Amniotic epithelial cell (primary cell): ENCODE data around the gene RCE1.

Experiments
- DNase-seq: peaks from one replicate; pipeline ENCODE4 v3.0.0-alpha.2; 2010; ENCODE audit warnings: low read depth

Gene RCE1

DNA sequence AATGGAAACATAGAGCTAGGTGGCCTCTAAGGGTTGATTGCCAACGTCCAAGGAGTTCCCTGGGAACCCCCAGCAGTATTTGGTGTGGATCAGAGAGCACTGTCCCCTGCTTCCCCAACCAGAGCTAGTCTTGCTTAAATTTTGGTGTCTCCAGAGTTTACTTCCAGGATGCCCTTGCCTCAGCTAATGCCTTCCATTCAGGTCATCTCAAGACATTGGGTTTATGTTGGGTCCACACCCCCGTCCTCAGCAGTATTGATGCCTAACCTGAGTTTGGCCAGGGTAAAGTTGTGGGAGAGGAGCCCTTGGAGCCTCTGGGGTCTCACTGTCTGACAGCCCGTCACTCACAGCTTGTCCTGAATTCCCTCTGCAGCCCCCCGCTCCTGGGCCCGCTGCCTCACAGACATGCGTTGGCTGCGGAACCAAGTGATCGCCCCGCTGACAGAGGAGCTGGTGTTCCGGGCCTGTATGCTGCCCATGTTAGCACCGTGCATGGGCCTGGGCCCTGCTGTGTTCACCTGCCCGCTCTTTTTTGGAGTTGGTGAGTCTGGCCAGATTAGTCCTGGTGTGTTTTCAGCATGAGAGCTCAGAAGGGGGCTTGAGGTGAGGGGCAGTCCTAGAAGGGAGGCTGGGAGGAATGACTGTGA, 1.4 kb downstream of the RCE1 start:
- DNase-seq = no peak

DNA sequence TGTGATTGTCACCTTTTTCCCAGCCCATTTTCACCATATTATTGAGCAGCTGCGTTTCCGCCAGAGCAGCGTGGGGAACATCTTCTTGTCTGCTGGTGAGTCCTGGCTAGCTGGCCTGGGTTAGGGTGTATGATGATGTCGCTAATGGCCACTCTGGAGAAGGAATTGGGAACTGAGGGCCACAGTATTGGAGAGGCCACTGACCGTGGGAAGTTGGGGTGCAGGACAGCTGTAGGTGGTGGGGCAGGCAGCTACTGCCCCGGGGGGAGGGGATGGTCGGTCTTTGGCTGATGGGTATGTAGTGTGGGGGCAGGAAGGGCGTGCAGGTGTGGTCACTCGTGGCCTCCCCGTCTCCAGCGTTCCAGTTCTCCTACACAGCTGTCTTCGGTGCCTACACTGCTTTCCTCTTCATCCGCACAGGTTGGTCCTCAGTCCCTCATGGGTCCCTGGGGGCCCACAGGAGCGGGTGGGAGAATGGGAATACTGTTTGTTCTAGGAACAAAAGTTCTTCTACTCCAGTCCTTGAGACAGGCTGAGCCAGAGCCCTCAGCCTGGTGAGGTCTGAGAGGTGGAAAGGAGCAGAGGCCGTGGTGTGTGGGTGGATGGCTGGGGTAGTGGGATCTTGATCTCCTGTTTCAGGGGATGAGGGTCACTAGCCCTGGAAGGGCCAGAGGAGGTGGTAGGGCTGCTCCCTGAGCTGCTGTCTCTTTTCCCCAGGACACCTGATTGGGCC, 2.1 kb downstream of the RCE1 start:
- no peak for DNase-seq

DNA sequence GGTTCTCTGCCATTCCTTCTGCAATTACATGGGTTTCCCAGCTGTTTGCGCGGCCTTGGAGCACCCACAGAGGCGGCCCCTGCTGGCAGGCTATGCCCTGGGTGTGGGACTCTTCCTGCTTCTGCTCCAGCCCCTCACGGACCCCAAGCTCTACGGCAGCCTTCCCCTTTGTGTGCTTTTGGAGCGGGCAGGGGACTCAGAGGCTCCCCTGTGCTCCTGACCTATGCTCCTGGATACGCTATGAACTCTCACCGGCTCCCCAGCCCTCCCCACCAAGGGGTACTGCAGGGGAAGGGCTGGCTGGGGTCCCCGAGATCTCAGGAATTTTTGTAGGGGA, 2.6 kb downstream of the RCE1 start:
- no peak for DNase-seq

DNA sequence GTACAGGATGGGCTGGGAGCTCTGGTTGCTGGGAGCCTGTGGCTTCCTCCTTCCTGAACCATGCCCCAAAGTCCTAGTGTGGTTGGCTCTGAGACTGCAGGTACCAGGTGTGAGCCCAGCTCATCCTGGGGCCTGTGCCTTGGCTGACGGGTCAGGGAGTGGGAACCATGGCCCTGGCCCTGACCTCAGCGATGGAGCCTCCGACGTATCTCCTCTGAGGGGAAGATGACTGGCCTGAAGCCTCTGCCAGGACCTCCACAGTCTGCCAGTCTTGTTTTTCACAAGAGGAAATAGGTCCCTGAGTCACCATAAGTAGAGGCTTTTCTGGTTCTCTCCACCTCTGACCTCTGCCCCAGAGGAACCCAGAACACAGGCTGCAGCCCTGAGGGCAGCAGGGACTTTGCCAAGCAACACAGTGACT, 3.4 kb downstream of the RCE1 start:
- DNase-seq = peak; percentile 33

DNA sequence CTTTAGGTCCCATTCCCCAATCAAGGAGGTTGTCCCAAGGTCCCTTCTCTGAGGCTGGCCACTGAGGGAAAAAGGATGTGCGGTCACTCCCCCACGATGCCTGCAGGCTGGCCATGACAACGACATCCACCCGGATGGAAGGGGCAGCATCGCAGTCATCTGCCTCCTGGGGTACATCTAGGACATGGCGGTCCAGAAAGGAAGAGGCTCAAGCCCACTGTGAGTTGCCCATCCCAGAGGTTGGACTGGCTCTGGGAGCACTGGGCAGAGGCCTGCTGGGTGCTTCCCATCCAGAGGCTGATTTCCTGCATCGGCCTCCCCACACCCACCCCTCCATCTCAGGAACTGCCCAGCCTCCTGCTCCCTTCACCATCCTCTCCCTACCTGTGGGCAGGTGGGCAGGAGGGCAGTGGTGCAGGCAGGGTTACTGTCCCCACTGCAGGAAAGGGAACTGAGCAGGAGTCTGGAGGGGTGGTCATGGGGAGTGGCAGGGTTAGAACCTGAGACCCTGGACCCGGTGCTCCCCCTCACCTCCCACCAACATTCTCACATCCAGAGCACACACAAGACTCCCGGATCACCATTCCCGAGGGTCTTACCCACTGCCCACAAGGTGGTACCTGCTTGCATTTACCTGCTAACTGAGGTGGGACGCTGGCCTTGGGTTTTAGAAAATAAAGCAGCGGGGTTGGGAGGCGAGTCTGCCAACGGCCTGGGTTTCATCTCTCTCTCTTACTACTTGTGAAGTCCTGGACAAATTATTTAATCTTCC, 4.4 kb downstream of the RCE1 start:
- no peak for DNase-seq

DNA sequence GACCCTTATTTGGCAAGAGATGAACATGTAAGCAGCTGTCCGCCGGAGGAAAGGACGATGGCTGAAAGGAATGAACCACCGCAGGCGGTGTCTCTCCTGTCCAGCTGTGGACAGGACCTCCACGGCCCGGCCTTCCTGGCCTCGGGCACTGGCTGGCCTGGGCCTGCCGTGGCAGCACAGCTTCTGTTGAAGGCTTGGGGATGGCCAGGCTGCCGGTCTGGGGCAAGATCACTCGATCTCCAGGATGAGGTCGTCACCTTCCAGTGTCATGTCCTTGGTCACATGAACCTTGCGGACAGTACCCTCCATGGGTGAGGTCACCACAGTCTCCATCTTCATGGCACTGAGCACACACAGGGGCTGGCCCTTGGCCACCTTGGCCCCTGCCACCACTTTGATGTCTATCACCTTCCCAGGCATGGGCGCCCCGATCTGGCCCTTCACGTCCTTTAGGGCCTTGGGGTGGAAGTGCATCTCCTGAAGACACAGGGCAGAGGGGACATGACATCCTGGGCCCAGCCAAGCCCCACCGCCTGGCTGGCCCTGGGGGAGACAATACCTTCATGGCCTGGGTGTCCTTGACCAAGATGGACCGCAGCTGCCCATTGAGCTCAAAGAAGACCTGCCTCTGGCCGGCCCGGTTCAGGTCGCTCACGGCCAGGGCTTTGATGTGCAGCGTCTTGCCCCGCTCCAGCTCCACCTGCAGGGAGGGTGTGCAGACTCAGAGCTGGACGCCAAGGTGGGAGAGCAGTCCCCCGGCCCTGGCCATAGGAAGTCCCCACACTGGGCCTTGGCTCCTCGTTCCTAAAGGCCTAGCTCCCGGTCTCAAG, 5.6 kb downstream of the RCE1 start:
- no peak for DNase-seq

DNA sequence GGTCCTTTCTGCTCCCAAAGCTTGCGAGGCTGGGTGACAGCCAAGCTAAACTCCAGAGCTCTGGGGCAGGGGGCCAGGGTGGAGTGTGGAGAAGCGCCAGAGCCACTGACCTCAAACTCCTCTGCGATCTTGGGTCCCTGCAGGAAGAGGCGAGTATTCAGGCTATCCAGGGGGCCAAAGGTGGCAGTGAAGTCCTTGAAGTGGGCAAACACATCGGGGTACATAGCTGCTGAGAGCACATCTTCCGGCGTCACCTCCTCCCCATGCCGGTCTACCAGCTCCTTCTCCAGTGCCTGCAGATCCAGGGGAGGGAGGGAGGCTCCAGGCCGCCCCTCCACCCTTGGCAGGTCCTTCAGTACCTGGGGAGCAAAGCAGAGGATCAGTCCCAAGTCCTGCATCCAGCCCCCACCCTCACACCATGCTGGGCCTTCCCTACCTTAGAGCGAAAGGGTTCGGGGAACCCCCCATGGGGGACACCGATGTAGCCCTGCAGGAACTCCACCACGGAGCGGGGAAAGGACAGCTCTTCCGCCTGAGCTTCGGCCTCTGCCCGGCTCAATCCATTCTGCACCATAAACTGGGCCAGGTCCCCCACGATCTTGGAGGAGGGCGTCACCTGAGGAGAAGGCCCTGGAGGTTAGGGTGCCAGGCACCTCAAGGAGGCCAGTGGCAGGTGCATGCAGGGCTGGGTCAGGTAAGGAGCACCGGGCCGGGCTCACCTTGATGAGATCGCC, 6.4 kb downstream of the RCE1 start:
- no peak for DNase-seq

DNA sequence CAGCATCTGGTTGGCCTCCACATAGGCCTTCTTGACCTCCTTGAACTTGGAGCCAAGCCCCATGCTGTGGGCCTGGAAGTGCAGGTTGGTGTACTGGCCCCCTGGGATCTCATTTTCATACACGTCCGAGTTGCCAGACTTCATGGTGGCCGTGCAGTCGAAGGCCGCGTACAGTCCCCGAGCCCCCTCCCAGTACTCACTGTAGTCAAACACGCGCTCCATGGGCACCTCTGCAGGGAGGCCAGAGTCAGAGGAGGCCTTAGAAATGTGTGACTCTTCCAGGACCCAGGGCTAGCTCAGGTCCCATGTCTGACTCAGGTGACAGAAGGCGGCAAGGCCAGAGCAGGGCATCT, 7.0 kb downstream of the RCE1 start:
- no peak for DNase-seq

DNA sequence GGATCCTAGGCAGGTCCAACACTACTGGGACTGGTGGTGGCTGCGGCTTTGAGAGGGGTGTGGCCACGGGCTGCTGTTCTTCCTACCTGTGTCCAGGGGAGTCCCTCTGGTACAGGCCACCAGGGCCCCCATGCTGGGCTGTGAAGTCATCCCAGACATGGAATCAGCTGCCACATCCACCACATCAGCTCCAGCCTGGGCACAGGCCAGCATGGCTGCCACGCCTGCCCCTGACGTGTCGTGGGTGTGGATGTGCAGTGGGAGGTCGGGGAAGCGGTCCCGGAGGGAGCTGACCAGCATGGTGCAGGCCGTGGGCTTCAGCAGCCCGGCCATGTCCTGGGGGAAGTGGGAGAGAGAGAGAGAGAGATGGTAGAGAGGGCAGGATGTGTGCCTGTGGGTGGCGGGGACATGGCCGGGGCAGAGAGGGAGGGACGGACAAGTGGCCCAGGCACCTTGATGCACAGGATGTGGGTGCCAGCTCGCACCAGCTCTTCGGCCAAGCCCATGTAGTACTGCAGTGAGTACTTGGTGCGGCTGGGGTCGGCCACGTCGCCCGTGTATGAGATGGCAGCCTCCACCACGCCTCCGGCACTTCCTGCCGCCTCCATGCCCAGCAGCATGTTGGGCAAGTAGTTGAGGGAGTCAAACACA, 7.5 kb downstream of the RCE1 start:
- no peak for DNase-seq

DNA sequence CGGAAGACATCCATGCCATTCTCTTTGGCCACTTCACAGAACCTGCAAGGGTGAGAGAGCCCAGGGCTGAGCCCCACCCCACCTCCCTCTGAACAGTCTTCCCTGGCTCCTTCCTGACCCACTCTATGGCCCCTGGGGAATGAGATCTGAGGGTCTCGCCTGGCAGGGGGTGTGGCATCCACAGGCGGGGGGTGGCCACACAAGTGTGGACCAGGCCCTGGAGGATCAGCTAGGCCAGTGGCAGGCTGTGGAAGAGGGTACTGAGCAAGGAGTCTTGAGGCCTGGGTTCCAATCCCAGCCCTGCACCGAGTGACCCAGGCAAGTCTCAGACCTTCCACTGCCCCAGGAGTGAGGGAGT, 8.0 kb downstream of the RCE1 start:
- no peak for DNase-seq

DNA sequence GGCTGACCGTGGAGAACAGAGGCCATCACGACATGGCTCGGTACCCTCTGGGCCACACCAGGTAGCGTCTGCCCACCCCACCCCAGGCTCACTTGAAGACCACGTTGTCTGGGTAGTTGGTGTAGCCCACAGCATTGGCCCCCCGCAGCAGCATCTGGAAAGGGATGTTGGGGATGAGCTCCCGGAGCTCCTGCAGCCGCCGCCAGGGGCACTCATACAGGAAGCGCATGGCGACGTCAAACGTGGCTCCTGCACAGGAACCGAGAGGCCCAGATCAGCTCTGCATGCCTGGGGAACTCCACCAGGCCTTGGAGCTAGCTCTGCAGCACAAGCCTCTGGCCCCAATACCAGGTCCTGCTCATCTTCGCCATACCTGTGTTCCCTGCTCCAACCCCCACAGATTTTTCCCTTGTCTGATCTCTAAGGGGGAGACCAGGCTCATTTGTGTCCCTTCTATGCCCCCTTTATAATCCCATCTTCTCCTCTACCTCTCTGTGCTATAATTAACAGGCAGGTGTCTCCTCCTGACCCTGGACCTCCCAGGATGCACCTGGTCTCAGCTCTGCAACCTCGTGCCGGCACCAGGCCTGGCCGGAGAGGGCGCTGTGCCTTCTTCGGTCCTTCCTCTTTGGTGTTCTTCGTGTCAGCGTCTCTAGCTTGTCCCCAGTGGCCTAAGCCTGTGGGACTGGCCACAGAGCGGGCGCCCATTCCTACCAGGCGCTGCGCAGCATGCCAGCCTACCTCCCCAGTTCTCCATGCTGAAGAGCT, 8.6 kb downstream of the RCE1 start:
- no peak for DNase-seq

DNA sequence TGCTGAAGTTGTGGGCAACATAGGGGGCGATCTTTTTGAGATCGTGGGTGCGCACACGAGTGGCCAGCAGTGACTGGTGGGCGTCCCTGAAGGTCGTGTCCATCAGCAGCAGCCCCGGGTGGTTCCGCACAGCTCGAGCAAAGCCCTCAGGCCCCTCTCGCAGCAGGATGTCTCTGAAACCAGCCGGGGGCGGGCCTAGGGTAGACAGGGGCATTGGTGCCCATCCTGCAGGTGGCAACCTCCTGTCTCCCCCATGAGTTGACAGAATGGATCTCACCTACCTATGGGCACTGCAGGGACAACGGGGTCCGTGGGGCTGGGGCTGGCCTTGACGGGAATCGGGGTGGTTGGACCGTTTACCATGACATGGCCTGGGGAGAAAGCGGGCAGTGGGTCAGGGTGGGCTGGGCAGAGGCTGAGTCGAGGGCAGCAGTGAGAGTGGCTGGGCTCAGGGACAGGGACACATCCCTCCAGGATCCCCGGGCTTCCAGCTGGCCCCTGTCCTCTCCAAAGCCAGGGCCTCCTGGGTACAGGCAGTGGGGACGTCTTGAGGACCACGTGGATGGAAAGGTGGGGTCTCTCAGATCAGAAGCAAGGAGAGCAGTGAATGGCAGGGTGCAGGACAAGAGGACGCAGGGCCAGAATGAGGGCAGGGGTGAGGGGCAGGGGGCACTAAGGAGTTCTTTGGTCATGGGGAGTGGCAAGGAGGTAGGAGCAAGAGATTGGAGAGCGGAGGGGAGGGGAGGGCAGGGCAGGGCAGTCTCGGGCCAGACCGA, 9.4 kb downstream of the RCE1 start:
- DNase-seq = no peak

DNA sequence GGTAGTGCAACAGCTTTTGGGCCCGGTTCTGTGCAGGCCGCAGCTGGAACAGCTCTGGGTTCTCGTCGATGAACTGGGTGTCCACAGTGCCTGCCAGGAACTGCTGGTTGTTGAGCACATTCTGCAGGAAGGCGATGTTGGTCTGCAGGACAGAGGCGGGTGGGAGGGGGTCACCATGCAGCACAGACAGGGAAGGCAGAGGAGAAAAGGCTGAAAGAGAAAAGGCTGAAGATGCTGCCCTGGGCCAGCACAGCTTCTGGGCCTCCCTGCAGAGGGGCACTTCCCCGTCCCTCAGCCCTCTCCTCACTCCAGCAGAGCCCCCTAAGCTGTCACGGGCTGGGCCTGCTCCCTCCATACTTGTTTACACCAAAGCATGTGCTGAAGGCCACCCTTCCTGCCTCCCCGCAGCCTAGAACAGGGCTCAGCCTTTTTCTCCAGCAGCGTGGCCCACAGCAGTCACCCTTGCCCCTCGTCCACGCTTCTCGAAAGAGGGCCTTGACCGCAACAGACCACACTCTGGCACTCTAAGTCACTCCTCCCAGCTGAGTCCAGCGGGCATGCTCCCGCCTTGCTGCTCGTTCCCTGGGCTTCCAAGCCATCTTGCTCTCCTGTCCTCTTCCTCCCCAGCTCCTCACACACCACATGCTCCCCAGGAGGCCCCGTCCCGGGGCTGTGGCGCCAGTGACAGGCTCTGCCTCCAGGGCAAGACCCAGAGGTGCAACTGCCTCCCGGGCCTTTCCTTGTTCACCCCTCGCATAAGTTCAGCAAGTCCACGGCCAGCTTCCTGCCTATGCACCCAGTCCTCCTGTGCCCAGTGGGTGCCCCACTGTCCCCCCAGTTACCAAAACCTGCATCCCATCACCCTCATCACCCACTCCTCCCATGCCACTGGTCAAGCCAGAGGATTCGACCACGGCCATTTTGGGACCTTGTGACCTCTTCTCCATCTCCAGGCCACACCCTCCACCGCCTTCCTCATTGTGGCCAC, 10.3 kb downstream of the RCE1 start:
- no peak for DNase-seq

DNA sequence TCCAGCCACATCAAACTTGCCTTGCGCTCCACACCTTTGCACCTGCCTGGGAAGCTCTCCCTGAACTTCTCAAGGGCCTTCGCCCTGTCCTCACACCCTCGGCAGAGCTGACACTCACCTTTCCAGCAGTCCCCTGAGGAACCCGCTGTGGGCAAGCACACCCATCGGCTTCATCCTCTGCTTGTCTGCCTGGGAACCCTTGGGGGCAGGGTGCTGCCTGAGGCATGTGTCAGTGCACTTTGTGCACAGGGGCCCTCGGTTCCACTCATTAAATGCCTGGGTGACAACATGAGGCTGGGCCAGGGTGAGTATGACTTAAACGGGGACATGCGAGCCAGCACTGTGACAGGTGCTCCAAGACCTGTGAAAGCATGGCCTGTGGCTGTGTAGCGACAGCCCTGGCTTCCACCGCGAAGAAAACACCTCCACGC, 11.0 kb downstream of the RCE1 start:
- DNase-seq = no peak

DNA sequence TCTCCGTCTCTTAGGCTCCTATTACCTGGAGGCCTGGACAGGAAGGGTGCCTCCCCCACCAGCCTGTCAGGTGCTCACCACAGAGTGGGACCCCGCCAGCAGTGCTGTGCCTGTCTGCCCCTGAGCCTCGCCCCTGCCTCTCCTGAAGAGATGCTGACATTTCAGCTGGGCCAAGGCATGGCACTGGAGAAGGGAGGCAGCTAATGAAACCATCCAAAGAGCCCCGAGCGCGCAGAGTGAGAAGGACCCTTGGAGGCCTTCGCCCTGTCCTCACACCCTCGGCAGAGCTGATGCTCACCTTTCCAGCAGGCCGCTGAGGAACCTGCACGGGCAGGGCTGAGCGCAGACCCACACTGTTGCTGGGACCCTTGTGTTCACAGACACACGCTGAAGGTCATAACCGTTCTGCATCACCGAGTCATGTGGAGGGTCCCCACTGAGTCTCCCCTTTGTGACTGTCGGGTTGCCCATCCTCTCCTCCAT, 11.5 kb downstream of the RCE1 start:
- no peak for DNase-seq

DNA sequence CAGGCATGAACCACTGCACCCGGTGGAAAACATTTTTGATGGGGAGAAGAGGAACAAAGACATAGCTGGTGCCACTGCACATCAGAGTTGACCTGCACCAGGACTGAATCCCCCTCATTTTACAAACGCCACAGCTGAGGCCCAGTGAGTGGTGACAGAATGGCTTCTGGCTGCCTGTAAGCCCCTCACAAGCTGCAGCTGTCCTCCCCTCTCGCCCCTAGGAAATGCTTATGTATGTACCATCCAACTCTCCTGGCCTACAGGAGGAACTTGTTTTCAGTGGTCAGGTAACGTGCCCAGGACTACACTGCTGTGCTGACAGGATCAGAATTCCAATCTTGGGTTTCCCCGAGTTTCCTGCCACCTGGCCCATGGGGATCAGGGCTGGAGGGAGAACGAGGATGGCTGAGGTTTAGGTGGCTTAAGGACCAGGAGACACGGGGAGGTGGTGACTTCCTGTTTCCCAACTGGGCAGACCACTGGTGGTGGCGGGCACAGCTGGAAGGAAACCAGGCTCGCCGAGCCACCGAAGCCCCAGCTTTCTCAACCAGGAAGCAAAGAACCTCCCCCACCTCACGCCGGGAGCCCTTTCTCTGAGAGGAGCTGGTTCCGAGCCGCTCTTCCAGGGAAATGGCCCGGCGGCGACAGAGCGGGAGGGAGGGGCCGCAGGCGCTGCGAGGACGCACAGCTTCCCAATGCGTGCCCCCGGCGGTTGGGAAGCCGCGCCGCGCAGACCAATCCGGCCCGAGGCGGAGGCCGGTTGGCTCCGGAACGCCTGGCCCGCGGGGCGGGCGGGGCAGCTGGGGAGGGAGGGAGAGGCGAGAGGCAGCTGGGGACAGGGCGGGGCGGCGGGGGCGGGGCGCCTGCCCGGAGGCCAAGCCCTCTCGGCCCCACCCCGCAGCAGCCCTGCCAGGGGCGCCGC, 12.6 kb downstream of the RCE1 start:
- peak; percentile 76 for DNase-seq
